Measurements from ENCODE around the gene MKS1.

The MKS1 gene

DNA sequence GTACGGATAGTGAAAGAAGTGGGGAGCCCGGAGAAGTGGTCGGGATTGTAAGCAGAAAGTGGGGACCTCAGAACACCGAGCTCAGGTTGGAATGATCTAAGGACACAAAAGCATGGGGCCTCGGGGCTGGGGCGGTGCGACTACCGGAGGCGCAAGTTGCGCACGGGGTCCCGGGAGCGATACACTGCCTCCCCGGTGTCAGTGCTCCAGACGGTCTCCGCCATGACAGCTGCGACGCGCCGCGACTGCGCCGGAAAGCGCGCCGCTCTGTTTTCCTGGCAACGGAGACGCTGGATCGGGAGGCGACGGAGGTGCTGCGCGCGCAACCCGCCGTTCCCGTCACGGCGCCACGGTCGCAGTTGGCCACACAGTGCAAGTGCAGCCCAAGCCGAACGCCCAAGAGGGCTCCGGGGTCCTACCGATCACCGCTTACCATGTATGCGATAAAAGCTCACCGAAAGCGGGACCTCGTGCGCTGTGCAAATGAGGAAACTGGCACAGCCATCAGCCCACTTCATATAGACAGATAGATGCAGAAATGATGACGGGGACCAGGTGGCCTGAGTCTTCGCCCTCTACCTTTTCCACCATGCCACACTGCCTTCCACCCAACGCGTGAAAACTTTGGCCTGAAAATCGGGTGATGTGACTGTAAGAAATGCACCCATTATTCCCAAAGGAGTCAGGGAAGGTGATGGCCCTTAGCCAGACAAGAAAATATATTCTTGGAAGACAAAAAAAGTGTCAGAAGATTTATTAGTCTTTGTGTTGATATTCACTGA, at the start of gene MKS1:
TSS of gene MKS1 (minus strand) at position 249 of the 782 bp plus-strand sequence. CDS start at position 224, 25 bp downstream.
- peak; percentile 96 for DNase-seq (ENCODE audit: low spot score)

DNA sequence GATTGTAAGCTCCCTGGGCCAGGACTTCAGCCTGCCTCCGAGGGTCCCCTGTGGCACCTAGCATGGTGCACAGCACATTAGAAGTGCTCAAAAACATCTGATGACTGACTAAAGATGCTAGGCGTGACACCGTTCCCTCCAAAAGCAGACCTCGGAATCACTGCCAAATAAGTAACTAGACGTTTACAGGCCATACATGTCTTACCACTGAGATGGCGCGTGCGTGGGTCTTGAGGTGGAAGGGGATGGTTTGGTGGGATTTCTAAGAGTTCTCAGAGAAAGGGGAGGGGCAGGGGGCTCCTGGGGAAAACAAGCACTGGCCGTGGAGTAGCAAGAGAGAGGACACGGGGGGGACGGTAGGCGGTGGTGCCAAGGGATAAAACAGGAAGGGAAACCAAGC, 49.3 kb upstream of the MKS1 start:
- DNase-seq (ENCODE audit: low spot score), result no peak

GRCh38 chr17:58267347-58268324, 48.6 kb upstream of the MKS1 start:
- DNase-seq (ENCODE audit: low spot score), result no peak

DNA sequence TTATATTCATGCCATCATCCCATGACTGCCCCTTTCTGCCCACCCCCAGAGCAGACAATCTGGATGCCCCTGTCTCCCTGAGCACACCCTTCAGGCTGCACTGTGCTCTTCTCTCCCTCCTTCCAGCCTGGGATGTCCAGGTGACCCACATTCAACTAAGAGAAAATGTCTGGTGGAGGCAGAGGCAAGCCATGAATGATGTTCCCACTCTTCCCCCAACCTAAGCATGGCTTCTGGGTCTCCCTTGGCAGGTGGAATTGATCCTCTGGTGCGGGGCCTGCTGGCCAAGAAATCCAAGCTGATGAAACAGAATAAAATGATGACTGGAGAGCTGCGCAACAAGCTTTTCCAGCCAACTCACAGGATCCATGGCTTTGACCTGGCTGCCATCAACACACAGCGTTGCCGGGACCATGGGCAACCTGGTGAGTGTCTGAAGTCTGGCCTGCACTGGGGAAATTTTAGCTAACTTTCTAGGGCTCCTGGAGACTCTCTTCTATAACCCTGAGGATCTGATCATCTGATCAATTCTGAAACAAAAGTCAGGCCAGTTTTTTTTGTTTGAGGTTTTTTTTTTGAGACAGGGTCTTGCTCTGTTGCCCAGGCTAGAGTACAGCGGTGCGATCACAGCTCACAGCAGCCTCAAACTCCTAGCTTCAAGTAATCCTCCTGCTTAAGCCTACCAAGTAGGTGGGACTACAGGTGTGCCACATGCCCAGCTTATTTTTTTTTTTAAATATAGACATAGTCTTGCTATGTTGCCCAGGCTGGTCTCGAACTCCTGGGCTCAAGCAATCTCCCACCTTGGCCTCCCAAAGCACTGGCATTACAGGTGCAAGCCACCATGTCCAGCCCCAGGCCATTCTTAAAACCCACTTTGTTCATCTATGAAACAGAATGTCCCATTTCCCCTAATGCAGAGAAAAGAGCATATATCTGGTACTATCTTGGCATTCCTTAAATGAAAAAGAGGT, 47.1 kb upstream of the MKS1 start:
- DNase-seq (ENCODE audit: low spot score), result no peak

DNA sequence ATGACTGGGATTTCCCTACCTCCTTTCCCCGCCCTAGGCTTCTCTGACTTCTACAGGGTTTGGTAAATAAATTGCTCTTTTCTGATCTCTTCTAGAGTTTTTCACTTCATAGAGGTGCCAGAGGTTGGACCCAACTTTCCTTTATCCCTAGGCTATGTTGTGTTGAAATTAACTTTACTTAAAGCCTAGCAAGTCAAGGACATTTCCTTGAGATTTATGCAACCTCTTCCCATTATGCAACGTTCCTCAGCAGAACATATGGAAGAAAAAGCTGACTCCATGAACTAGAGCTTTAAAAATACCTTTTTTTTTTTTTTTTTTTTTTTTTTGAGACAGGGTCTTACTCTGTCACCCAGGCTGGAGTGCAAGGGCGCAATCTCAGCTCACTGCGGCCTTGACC, 46.2 kb upstream of the MKS1 start:
- DNase-seq (ENCODE audit: low spot score), result no peak

DNA sequence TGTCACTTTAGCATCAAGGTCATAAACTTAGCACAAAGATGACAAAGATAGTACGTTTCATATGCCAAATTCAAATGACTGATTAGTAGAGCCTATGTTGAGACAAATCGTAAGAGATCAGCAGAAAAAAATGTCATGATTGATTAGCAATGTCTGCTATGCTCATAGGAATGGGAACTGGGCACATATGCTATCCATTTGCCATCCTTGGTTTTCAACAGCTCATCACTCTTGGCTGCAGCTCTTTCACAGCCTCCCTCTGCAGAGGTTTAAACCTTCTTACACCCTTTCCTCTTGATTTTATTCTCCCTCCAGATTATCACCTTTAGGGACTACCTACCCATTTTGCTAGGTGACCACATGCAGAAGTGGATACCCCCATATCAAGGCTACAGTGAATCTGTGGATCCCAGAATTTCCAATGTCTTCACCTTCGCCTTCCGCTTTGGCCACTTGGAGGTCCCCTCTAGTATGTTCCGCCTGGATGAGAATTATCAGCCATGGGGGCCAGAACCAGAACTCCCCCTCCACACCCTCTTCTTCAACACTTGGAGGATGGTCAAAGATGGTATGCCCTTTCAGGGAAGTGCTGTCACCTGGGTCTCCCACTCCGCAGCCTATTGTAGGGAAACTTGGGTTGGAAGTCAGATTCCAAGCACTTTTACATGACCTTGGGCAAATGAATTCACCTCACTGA, 45.5 kb upstream of the MKS1 start:
- no peak for DNase-seq (ENCODE audit: low spot score)

GRCh38 chr17:58263773-58264172, 44.7 kb upstream of the MKS1 start:
- no peak for DNase-seq (ENCODE audit: low spot score)

- no peak for DNase-seq (ENCODE audit: low spot score)
These were observed 43.1 kb upstream of the MKS1 start for GRCh38 chr17:58262149-58262548.

DNA sequence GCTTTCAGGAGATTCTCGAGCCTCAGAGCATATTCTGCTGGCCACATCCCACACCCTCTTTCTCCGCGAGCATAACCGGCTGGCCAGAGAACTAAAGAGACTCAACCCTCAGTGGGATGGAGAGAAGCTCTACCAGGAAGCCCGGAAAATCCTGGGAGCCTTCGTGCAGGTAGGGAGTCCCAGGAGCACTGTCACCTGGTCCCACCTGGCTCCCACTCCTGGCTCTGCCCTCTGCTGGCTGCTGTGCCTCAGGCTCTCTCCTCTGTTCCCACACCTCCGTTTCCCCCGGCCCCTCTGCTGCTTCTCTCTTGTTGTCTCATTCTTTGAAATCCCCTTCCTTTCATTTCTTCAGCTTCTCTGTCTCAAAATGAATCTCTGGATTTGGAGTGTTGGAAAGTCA, 35.7 kb upstream of the MKS1 start:
- no peak for DNase-seq (ENCODE audit: low spot score)

- no peak for DNase-seq (ENCODE audit: low spot score)
These were observed 34.0 kb upstream of the MKS1 start for GRCh38 chr17:58253082-58253481.

DNA sequence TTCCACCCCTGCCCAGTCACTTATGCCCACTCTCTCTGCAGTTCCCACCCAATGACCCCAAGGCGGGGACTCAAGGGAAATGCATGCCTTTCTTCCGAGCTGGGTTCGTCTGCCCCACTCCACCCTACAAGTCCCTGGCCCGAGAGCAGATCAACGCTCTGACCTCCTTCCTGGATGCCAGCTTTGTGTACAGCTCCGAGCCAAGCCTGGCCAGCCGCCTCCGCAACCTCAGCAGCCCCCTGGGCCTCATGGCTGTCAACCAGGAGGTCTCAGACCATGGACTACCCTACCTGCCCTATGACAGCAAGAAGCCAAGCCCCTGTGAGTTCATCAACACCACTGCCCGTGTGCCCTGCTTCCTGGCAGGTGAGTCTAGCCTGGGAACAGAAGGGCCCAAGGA, 33.1 kb upstream of the MKS1 start:
- DNase-seq (ENCODE audit: low spot score), result no peak

- no peak for DNase-seq (ENCODE audit: low spot score)
These were observed 31.4 kb upstream of the MKS1 start for GRCh38 chr17:58250344-58251011.

GRCh38 chr17:58249270-58250133, 30.4 kb upstream of the MKS1 start:
- DNase-seq (ENCODE audit: low spot score), result peak; percentile 87

DNA sequence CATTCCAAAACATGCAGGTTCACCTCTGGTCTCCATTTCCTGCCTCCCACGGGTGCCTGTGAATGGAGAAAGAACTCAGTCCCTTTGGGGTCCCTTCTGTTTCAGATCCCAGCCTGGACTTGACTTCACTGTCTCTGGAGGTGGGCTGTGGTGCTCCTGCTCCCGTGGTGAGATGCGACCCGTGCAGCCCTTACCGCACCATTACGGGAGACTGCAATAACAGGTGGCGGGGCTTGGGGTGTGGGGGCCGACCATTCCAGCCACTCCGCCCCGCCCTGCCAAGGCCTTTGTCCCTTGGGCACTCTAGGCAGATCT, 29.9 kb upstream of the MKS1 start:
- DNase-seq (ENCODE audit: low spot score), result no peak

DNA sequence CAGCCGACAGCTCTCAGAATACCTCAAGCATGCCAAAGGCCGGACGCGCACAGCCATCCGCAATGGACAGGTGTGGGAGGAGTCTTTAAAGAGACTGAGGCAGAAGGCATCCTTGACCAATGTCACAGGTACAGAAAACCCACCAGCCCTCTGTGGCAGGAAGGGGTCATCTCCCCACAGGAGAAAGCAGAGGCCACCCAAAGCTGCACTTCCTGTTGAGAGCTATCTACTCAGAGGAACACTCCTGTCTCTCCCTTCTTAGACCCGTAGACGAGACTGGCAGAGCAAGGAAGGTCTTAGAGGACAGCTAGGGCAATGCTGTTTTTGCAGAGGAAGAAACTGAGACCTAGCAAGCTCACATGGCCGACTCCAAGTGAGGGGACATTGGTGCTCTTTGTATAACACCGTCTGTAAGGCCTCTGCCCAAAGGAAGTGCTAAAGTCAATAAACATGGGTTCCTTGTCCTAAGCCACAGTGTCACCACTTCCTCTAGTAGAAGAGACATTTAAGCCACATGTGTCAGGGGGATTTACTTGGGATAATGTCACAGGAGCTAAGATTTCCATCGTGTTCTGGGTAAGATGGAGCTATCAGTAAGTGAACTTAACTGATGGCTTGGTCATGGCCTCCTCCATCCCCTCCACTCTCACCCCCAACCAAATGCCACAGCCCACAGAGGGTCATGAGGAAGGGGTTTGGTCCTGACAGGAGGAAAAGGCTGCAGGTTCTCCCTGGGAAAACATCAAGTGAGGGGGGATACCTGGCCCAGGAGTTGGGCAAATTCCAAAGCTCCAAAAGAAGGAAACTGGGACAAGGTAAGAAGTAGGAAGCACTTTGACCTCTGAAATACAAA, 28.7 kb upstream of the MKS1 start:
- no peak for DNase-seq (ENCODE audit: low spot score)

DNA sequence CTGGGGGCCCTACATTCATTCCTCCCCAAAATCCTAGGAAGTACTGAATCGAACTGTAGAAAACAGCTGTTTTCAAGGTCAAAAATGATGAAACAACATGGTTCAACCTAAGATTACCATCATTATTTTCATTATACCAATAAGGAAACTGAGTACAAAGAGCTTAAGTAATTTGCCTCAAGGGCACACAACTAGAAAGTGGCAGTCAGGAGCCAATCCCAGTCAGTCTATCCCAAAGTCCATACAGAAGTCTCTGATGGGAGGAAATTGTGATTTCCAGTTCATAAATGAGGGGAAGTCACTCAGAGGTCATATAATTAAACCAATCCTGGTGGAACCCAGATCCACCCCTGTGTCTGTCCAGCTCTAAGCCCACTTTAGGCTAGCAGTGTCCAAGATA, 27.7 kb upstream of the MKS1 start:
- no peak for DNase-seq (ENCODE audit: low spot score)

- no peak for DNase-seq (ENCODE audit: low spot score)
These were observed 27.2 kb upstream of the MKS1 start for GRCh38 chr17:58246104-58246740.

DNA sequence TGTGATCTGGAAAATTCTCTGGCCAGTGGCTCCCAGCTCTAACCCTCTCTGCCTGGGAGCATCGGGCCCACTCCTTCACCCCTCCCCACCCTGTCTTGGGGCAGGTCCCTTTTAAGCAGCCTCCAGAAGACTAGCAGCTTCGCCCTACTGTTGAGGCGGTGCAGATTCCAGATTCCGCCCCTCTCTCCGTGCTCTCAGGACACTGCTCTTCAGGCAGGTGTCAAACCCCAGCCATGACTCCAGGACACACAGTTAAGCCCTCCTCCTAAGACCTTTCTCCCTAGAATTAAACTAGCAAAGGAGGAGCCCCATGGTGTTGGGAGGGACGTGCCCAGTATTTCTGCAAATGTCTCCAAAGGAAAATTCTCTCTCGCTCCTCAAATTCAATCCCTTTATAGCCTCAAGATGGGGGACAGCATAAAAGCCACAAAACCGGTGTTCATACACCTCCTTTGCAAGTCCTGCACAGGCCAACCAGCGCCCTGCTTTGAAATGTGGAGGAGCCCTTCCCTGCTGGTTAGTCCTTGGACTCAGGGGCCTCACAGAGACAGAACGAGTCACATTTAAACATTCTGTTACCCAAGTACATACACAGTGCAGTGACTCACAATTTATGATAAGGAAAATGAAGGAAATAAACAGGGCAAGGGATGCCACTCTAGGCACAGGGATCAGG, 26.5 kb upstream of the MKS1 start:
- no peak for DNase-seq (ENCODE audit: low spot score)

Measured in left forelimb (tissue), 1 donor.